Measurements from ENCODE around the gene LRCH3.

LRCH3 gene

GRCh38 chr3:197793247-197793646, 2.2 kb downstream of the LRCH3 start:
- DNase-seq: no peak

- DNase-seq: no peak
These were observed 3.1 kb downstream of the LRCH3 start for GRCh38 chr3:197794115-197794514.

- no peak for DNase-seq
These were observed 4.1 kb downstream of the LRCH3 start for GRCh38 chr3:197795200-197795599.

- no peak for DNase-seq
These were observed 5.0 kb downstream of the LRCH3 start for GRCh38 chr3:197796087-197796486.

GRCh38 chr3:197798863-197799262, 7.8 kb downstream of the LRCH3 start:
- no peak for DNase-seq

- DNase-seq: no peak
These were observed 9.3 kb downstream of the LRCH3 start for GRCh38 chr3:197800379-197800778.

- DNase-seq: peak; percentile 18
These were observed 11.1 kb downstream of the LRCH3 start for GRCh38 chr3:197801891-197802778.

- no peak for DNase-seq
These were observed 11.9 kb downstream of the LRCH3 start for GRCh38 chr3:197802779-197803459.

GRCh38 chr3:197804511-197804910, 13.5 kb downstream of the LRCH3 start:
- no peak for DNase-seq

GRCh38 chr3:197807969-197808587, 17.0 kb downstream of the LRCH3 start:
- DNase-seq: no peak

- DNase-seq: no peak
These were observed 18.4 kb downstream of the LRCH3 start for GRCh38 chr3:197809356-197810020.

GRCh38 chr3:197810901-197811300, 19.8 kb downstream of the LRCH3 start:
- DNase-seq: no peak

- no peak for DNase-seq
These were observed 20.3 kb downstream of the LRCH3 start for GRCh38 chr3:197811343-197811742.

GRCh38 chr3:197814372-197814771, 23.3 kb downstream of the LRCH3 start:
- DNase-seq: no peak

GRCh38 chr3:197820550-197821335, 29.7 kb downstream of the LRCH3 start:
- peak; percentile 94 for DNase-seq

GRCh38 chr3:197829397-197830045, 38.5 kb downstream of the LRCH3 start:
- DNase-seq: no peak

GRCh38 chr3:197830308-197830966, 39.4 kb downstream of the LRCH3 start:
- DNase-seq: no peak

- DNase-seq: no peak
These were observed 39.9 kb downstream of the LRCH3 start for GRCh38 chr3:197830967-197831313.

GRCh38 chr3:197833930-197834715, 43.1 kb downstream of the LRCH3 start:
- no peak for DNase-seq

GRCh38 chr3:197835509-197835908, 44.5 kb downstream of the LRCH3 start:
- no peak for DNase-seq

- no peak for DNase-seq
These were observed 45.2 kb downstream of the LRCH3 start for GRCh38 chr3:197836244-197836643.
